UCSD-AML1 (cell line): ENCODE results near the gene TSEN2.
"Not testable (repeated sequence)": the region's sequence is repeated elsewhere in the genome, so short reads cannot be mapped to it uniquely, and the experiment has no call there.

Experiments
- DNase-seq: peaks from one replicate; lab custom pipeline; 2025; ENCODE audit not compliant: unreplicated experiment; lab: John Stamatoyannopoulos, UW

Gene TSEN2

DNA sequence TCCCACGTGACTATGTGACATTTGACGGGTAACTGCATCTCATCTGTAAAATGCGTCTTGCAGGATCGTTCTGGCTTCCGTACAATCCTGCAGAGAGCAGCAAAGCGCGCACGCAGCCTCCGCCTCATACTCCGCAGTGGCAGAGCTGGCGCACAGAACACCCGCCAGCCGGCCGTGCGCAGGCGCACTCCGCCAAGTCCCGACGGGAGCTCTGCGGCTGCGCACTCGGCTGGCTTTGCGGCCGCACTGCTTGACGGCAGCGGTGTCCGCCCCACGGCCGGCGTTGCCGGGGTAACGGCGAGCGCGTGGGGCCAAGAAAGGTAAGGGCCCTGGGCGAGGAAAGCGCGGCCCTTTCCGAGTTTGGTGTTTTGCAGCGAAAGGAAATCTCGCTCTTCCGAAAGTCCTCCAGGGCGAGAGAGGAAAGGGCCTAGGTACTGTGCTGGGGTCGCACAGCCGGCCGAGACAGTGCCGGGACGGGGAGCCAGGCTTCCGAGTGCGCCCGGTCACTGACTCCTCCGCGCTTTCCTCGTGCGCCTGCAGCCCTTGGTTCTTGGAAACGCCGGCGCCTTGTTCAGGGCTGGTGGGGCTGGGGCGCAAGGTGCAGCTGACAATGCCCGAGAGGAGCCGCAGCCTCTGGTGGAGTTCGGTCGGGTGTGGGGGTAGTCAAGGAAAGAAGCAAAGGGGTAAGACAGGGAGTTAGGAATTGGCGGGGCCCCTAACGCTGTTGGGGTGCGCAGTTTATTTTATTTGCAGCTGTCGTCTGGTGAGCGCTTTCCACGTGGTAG is at the start of gene TSEN2:
TSS of gene TSEN2 (plus strand) at position 283 of the 785 bp plus-strand sequence. CDS start 5,321 bp downstream, outside the sequence.
- peak; percentile 98 for DNase-seq

- no peak for DNase-seq
Observed at GRCh38 chr3:12436514-12437220, 47.6 kb upstream of the TSEN2 start.

DNA sequence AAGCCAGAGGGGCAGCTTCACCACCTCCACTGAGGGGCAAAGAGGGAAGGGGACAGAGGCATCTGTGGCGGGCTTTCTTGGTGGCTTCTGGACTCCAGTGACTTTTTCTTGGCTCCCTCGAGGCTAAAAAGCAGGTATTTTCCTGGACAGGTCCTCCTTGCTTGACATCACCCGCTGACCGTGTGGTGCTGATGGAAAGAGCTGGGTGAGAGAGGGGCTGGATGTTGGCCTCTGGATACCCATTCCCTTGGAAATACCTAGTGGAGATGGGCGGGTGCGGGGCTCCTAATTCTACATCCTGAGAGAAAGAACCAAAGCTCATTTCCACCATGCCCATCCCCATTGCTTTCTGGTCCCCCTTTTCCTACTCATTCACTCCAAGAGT is 47.1 kb upstream of the TSEN2 start:
- DNase-seq = no peak

- no peak for DNase-seq
Observed at GRCh38 chr3:12437861-12438260, 46.4 kb upstream of the TSEN2 start.

DNA sequence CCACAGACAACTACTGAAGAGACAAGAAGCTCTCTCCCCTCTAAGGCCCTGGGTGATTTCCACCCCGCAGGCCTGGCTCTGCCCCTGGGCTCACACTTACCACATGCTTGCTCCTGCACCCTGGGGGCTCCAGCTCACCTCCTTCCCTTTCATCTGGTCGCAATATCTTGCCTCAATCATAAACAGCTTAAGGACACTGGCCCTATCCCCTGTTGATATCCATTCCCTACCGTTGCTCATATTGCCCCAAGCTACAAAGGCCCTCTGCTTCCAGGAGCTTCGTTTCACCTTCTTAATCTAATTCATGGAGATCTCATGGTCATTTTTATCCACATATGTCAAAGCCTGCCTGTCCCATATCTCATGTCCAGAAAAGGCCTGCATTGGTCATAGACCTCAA is 46.0 kb upstream of the TSEN2 start:
- no peak for DNase-seq

- no peak for DNase-seq
Observed at GRCh38 chr3:12439161-12439940, 44.9 kb upstream of the TSEN2 start.

DNA sequence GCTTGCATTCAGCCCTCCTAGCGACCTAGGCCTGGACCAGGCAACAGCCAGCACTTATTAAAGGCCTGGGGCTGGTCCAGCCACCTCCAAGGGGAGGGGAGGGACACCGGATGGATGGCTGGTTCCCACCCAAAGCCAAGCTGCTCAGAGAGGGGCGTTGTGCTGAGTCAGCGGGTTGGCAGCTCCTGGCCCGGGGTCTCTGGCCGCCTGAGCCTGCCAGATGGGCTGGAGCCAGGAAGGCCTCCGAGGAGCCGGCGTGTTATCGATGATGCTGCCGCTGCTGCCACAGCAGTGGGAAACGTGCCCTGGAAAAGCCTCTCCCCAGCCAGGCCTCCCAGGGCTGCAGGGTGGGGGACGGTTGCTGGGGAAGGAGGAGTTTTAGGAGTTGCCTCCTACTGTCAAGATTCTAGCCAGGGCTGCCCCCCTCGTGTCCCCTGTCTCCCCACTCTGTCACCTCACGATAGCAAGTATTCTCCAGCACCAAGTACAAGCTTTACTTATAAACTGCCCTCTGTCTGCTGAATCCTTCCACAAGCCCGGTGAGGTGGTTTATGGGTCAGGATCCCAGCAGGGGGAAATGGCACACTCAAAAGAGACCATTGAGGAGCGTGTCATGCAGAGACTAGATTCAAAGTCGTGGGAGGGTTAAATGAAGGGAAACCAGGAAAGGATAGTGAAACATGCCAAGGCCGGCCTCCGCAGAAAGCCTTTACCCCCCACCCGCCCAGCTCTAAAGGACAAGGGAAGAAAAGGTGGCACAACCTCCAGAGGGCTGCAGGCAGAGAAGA is 43.2 kb upstream of the TSEN2 start:
- no peak for DNase-seq

GRCh38 chr3:12442654-12443501 is 41.4 kb upstream of the TSEN2 start:
- DNase-seq = no peak

GRCh38 chr3:12443781-12444522 is 40.3 kb upstream of the TSEN2 start:
- no peak for DNase-seq

GRCh38 chr3:12444582-12445471 is 39.5 kb upstream of the TSEN2 start:
- DNase-seq = no peak

DNA sequence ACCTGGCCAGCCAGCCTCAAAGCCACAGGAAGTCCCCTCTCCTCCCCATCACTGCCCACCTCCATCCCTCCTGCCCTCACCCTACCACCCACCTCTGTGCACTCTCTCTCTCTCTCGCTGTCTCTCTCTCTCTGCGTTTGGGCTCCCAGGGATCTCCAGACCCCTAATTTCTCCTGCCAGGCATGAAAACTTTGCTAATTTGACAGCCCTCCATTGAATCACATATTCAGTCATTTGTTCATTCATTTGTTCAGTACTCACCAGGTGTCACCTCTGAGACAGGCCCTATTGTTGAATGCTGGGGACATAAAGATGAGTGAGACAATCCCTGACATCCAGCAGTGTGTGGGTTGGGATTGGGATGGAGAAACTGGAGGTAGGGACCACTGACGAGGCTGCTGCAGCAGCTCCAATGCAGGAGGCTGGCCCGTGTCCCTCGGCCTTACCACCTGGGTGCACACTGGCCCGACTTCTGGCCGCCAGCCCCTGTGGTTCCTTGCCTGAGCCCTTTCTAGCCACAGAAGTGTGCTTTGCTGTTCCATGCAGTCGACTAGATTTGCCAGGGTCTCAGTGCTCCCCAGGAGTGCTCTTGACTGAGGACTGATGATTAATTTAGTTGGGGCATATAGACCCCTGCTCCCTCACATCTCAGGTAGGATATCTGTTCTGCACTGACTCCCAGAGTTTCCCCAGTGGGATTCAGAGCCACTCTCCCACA is 38.6 kb upstream of the TSEN2 start:
- DNase-seq = no peak

- no peak for DNase-seq
Observed at GRCh38 chr3:12446298-12446697, 38.0 kb upstream of the TSEN2 start.

DNA sequence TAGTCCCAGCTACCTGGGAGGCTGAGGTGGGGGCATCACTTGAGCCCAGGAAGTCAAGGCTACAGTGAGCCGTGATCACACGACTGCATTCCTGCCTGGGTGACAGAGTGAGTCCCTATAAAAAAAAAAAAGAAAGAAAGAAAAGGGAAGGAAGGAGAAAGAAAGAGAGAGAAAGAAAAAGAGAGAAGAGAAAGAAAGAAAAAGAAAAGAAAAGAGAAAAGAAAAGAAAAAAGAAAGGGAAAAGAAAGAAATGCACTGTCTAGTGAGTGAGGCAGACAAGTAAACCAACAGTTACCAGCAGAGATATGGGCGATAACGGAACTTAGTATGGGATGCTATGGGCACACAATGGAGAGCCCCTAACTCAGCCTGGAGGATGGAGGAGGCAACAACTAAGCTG is 37.2 kb upstream of the TSEN2 start:
- DNase-seq = no peak

GRCh38 chr3:12448404-12449202 is 35.7 kb upstream of the TSEN2 start:
- not testable (repeated sequence) for DNase-seq

- DNase-seq = no peak
Observed at GRCh38 chr3:12449889-12450682, 34.2 kb upstream of the TSEN2 start.

DNA sequence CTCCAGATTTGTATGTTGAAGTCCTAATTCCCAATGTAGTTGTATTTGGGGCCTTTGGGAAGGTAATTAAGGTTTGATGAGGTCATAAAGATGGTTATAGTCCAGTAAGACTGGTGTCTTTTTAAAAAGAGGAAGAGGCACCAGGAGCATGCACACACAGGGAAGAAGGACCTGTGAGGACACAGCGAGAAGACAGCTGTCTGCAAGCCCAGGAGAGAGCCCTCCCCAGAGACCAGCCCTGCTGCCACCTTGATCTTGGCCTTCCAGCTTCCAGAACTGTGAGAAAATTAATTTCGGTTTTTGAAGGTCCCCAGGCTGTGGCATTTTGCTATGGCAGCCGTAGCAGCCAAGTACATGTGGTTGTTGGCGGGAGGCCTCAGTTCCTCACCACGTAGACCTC is 32.8 kb upstream of the TSEN2 start:
- DNase-seq = no peak
